GM12878 (cell line): ENCODE measurements around the gene GBA2. TPM values are rescaled to one million over a fixed set of nuclear protein-coding genes. Genes with fewer than 3 reads are reported as not detected.

Source experiments
- ATAC-seq: fragments of 200-7000 bp; cut with Tn5 transposase; 3 replicates; pipeline ENCODE4 v1.9.1; 2020; ENCODE audit warnings: mild to moderate bottlenecking, moderate library complexity
- BruUV-seq: library from RNA; stranded (reverse); fragments of 400-500 nt; replicated peaks from 2 replicates; lab custom pipeline; 2021; lab: Mats Ljungman, UMichigan
- CTCF ChIA-PET: fragments of 300-600 bp; sonication (Branson Sonifier 250); formaldehyde crosslinking; extraction: SDS; loops from one replicate; lab custom pipeline; 2021; ENCODE audit warnings: inconsistent platforms; lab: Yijun Ruan, JAX
- POLR2A ChIA-PET: fragments of 350-600 bp; formaldehyde crosslinking; extraction: SDS; loops from one replicate; lab custom pipeline; 2021; ENCODE audit warnings: inconsistent platforms; lab: Charles Lee
- RAD21 ChIA-PET: fragments of 300-600 bp; sonication (Branson Sonifier 250); formaldehyde crosslinking; loops from one replicate; lab custom pipeline; 2023; ENCODE audit warnings: antibody characterized with exemption; ENCODE audit not compliant: unreplicated experiment; lab: Charles Lee
- SMC1A ChIA-PET: fragments of 300-600 bp; sonication (Branson Sonifier 250); formaldehyde crosslinking; loops from one replicate; lab custom pipeline; 2023; ENCODE audit not compliant: unreplicated experiment, uncharacterized antibody; lab: Charles Lee
- DNase-seq: peaks from one replicate; pipeline ENCODE4 v3.0.0-alpha.2; 2011; ENCODE audit warnings: low read depth, low spot score
- FAIRE-seq: peaks from 3 replicates; lab custom pipeline; 2011; peaks lifted over from hg19 to GRCh38; lab: Jason Lieb, UNC
- H2AFZ ChIP-seq: 2 replicates; pipeline ENCODE4 v1.6.0; 2011; ENCODE audit warnings: low read depth, low read length, control low read depth; ENCODE audit not compliant: control insufficient read depth
- H3K27ac ChIP-seq: 2 replicates; pipeline ENCODE4 v1.5.1; 2011; ENCODE audit warnings: control low read depth; ENCODE audit not compliant: control insufficient read depth, insufficient read depth
- H3K27me3 ChIP-seq, 2 experiments: replicated peaks in 1 of 2; 2 replicates each; pipeline versions ENCODE4 v1.6.0 to v1.6.1; 2011; ENCODE audit warnings: low read length in 1 of 2; ENCODE audit not compliant: control insufficient read depth in 2 of 2, insufficient read depth in 2 of 2
- H3K36me3 ChIP-seq, 2 experiments: 2 replicates each; pipeline ENCODE4 v1.5.1; 2011; ENCODE audit warnings: low read length in 1 of 2; ENCODE audit not compliant: control insufficient read depth in 2 of 2, insufficient read depth in 2 of 2
- H3K4me1 ChIP-seq: 2 replicates; pipeline ENCODE4 v1.6.1; 2011; ENCODE audit warnings: mild to moderate bottlenecking, low read length, moderate library complexity, mixed read lengths; ENCODE audit not compliant: control insufficient read depth, insufficient read depth
- H3K4me2 ChIP-seq: 2 replicates; pipeline ENCODE4 v1.6.0; 2011; ENCODE audit warnings: control low read depth; ENCODE audit not compliant: control insufficient read depth, insufficient read depth
- H3K4me3 ChIP-seq: fragments of 200-600 bp; sonication (generic); 2 replicates; pipeline ENCODE4 v1.5.1; 2016
- H3K79me2 ChIP-seq: 2 replicates; pipeline ENCODE4 v1.6.0; 2011; ENCODE audit warnings: low read length; ENCODE audit not compliant: control insufficient read depth, insufficient read depth
- H3K9ac ChIP-seq: 2 replicates; pipeline ENCODE4 v1.8.0; 2011; ENCODE audit warnings: low read length, control low read depth, mixed read lengths; ENCODE audit not compliant: control insufficient read depth, insufficient read depth
- H3K9me3 ChIP-seq: replicated peaks from 3 replicates; pipeline ENCODE4 v1.5.1; 2011; ENCODE audit warnings: mild to moderate bottlenecking, low read length; ENCODE audit not compliant: control insufficient read depth, insufficient read depth
- H4K20me1 ChIP-seq: 2 replicates; pipeline ENCODE4 v1.6.0; 2011; ENCODE audit not compliant: control insufficient read depth, insufficient read depth
- CREM ChIP-seq: IDR thresholded peaks from 2 replicates; pipeline ENCODE4 v1.6.1; 2014; ENCODE audit warnings: antibody characterized with exemption, low read depth
- EP300 ChIP-seq, 2 experiments: fragments of 150-350 bp in 1 of 2; IDR thresholded peaks; 2 replicates each; pipeline ENCODE4 v1.6.1; 2011 to 2012; ENCODE audit warnings: low read depth in 2 of 2, low read length in 2 of 2, borderline replicate concordance in 1 of 2, improper control_type of control experiment in 1 of 2, inconsistent platforms in 1 of 2; ENCODE audit not compliant: control insufficient read depth in 1 of 2
- FOXK2 ChIP-seq: fragments of 450-650 bp; IDR thresholded peaks from 2 replicates; pipeline ENCODE4 v1.6.1; 2017; ENCODE audit warnings: mild to moderate bottlenecking, moderate library complexity
- NFYB ChIP-seq: IDR thresholded peaks from 2 replicates; pipeline ENCODE4 v1.6.1; 2011; ENCODE audit warnings: low read depth, mild to moderate bottlenecking, low read length, improper control_type of control experiment, moderate library complexity; ENCODE audit not compliant: insufficient read depth
- NR2F1 ChIP-seq: fragments of 450-650 bp; conservative IDR thresholded peaks from 2 replicates; pipeline ENCODE4 v1.6.1; 2017; ENCODE audit warnings: mild to moderate bottlenecking
- PAX8 ChIP-seq: fragments of 450-650 bp; IDR thresholded peaks from 2 replicates; pipeline ENCODE4 v1.6.1; 2017; ENCODE audit warnings: mild to moderate bottlenecking, moderate library complexity
- POLR2AphosphoS5 ChIP-seq: IDR thresholded peaks from 2 replicates; pipeline ENCODE4 v1.6.1; 2011; ENCODE audit warnings: mild to moderate bottlenecking, low read length, inconsistent platforms
- WRNIP1 ChIP-seq: IDR thresholded peaks from 2 replicates; pipeline ENCODE4 v1.6.1; 2011; ENCODE audit warnings: low read depth, low read length, improper control_type of control experiment, borderline replicate concordance
- WGBS: methylation state at CpG from one replicate; pipeline ENCODE4 v1.1.6; 2016; ENCODE audit warnings: low lambda C conversion rate; ENCODE audit not compliant: insufficient replicate concordance, insufficient coverage; ENCODE audit errors: missing lambda C conversion rate; 5-methylcytosine and 5-hydroxymethylcytosine counted together
- in situ Hi-C: fragments of 300-500 bp; cut with MboI; formaldehyde crosslinking; loops from 9 replicates; pipeline ENCODE4 v1.14.3; 2018; ENCODE audit warnings: mixed read lengths
- intact Hi-C: fragments of 100-400 bp; cut with micrococcal nuclease; formaldehyde crosslinking; loops from one replicate; pipeline ENCODE4 v1.14.2; 2022; ENCODE audit not compliant: unreplicated experiment
- polyA plus RNA-seq, 11 experiments: library from polyadenylated mRNA; depleted of rRNA in 4 of 11; unstranded in 6 of 11; stranded (reverse) in 5 of 11; fragments of >200 nt; fragmentation: Nextera tagmentation in 4 of 11; fragmentation: Illumina TruSeq in 1 of 11; extraction: Ambion mirVana in 4 of 11; extraction: Trizol in 1 of 11; gene quantifications; 1 replicate in 1 of 11; 2 replicates in 10 of 11; pipeline versions ENCODE4 v1.2.1 to v1.2.3, GENCODE V29; 2011 to 2016; ENCODE audit warnings: inconsistent platforms in 2 of 11, missing spikeins in 2 of 11, low read depth in 1 of 11
- total RNA-seq, 4 experiments: library from RNA; depleted of rRNA in 3 of 4; stranded (reverse); fragments of >200 nt in 3 of 4; fragmentation: Illumina TruSeq in 1 of 4; extraction: Trizol in 1 of 4; gene quantifications; 2 replicates each; pipeline versions ENCODE4 v1.2.1 to v1.2.3, GENCODE V29; 2013 to 2021

Gene GBA2
- total and polyA plus RNA-seq, 10 of the 15 experiments (the other 5 are each of a cell fraction or from before 2014, with no cell fraction given): 15.3 to 45.1 (median 29.1) TPM

- Histone ChIP-seq H2AFZ (no peak overlapping the region), H3K9ac (no peak overlapping the region), H3K36me3 (no peaks in the 10 kb centered on the region; a peak in 1 of 4 replicates), H4K20me1 (no peaks in the 10 kb centered on the region), H3K4me2 (no peak overlapping the region), H3K4me3 (no peak overlapping the region), H3K79me2 (no peaks in the 10 kb centered on the region), H3K9me3 (no peaks in the 10 kb centered on the region), H3K27me3 (no peaks in the 10 kb centered on the region), H3K4me1 (no peaks in the 10 kb centered on the region), H3K27ac (no peak overlapping the region)
- BruUV-seq: no TSS peak
- ATAC-seq (no peak), DNase-seq (no peak), FAIRE-seq (no peak)
- intact Hi-C loops (no loop called here), in situ Hi-C loops (no loop called here)
- no peak for TF ChIP-seq POLR2AphosphoS5
- TF ChIP-seq PAX8: no peak
- TF ChIP-seq EP300 (IDR thresholded peaks at IDR 0.05; ENCODE audit: borderline replicate concordance in 1 of 2, control insufficient read depth in 1 of 2, low read depth in 2 of 2, low read length in 2 of 2): no peak
- TF ChIP-seq NFYB: no peak
- TF ChIP-seq WRNIP1: no peak
- no peak for TF ChIP-seq FOXK2
- no peak for TF ChIP-seq CREM
- no peak for TF ChIP-seq NR2F1
- RAD21 ChIA-PET: interaction anchor here (0.5 to 1.2 kb wide), 3 partner anchors 58 to 128 kb away, joined by 3 to 5 read pairs (median 3); no protein-coding TSS in a partner anchor
- CTCF ChIA-PET: interaction anchor here (0.9 to 1.7 kb wide), 8 partner anchors 10 to 128 kb away, joined by 3 to 5 read pairs (median 4); no protein-coding TSS in a partner anchor
- SMC1A ChIA-PET: interaction anchor here (1.0 to 1.4 kb wide), 5 partner anchors 12 to 107 kb away, joined by 3 to 7 read pairs (median 4); no protein-coding TSS in a partner anchor
- POLR2A ChIA-PET: interaction anchor here (0.6 to 1.1 kb wide), 2 partner anchors 22 to 122 kb away, joined by 4 read pairs; no protein-coding TSS in a partner anchor
- WGBS: 77% methylated on average over 7 of the region's 7 CpGs
Observed at GRCh38 chr9:35774907-35775635, 26.0 kb upstream of the GBA2 start.
